Measurements from ENCODE around the gene BTBD2.

- no peak for TF ChIP-seq POLR2A (IDR thresholded peaks at IDR 0.05)
- TF ChIP-seq, protein P1, sequence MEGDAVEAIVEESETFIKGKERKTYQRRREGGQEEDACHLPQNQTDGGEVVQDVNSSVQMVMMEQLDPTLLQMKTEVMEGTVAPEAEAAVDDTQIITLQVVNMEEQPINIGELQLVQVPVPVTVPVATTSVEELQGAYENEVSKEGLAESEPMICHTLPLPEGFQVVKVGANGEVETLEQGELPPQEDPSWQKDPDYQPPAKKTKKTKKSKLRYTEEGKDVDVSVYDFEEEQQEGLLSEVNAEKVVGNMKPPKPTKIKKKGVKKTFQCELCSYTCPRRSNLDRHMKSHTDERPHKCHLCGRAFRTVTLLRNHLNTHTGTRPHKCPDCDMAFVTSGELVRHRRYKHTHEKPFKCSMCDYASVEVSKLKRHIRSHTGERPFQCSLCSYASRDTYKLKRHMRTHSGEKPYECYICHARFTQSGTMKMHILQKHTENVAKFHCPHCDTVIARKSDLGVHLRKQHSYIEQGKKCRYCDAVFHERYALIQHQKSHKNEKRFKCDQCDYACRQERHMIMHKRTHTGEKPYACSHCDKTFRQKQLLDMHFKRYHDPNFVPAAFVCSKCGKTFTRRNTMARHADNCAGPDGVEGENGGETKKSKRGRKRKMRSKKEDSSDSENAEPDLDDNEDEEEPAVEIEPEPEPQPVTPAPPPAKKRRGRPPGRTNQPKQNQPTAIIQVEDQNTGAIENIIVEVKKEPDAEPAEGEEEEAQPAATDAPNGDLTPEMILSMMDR (IDR thresholded peaks at IDR 0.05) = no peak
Measured at GRCh38 chr19:2048959-2049740, 33.6 kb upstream of the BTBD2 start.

All from lower leg skin (tissue), 3 donors.